ENCODE measurements around the gene GSTM3.

GSTM3 gene

GRCh38 chr1:109739738-109740614 is 862 bp downstream of the GSTM3 start:
- peaks cover 13% of the 10 kb centered on the region for H3K4me1 ChIP-seq (ENCODE audit: control insufficient read depth, insufficient read depth, low read length)
- H3K9ac ChIP-seq (ENCODE audit: low read length in 2 of 2): peak overlapping the region; percentile 68 to 86
- no peaks in the 10 kb centered on the region for H3K27me3 ChIP-seq (ENCODE audit: control insufficient read depth in 1 of 2, insufficient read depth in 2 of 2, low read length in 2 of 2)
- H3K9me3 ChIP-seq (ENCODE audit: control insufficient read depth in 2 of 2, low read length in 2 of 2): no peaks in the 10 kb centered on the region
- peaks cover 13% of the 10 kb centered on the region in 2 donors for H3K36me3 ChIP-seq (ENCODE audit: control insufficient read depth in 2 of 2, insufficient read depth in 2 of 2, low read length in 2 of 2)
- H3K4me3 ChIP-seq (ENCODE audit: low read length in 2 of 2): peak overlapping the region; percentile 84 to 96
- H3K27ac ChIP-seq (ENCODE audit: low read length): no peak overlapping the region

- no peak overlapping the region for H3K4me3 ChIP-seq (ENCODE audit: low read length in 2 of 2)
- no peaks in the 10 kb centered on the region for H3K9me3 ChIP-seq (ENCODE audit: control insufficient read depth in 2 of 2, low read length in 2 of 2)
- H3K4me1 ChIP-seq (ENCODE audit: control insufficient read depth, insufficient read depth, low read length): no peaks in the 10 kb centered on the region
- no peaks in the 10 kb centered on the region for H3K27me3 ChIP-seq (ENCODE audit: control insufficient read depth in 1 of 2, insufficient read depth in 2 of 2, low read length in 2 of 2)
- H3K9ac ChIP-seq (ENCODE audit: low read length in 2 of 2): no peak overlapping the region
- H3K27ac ChIP-seq (ENCODE audit: low read length): no peak overlapping the region
- peaks cover 13 to 19% of the 10 kb centered on the region in 2 donors for H3K36me3 ChIP-seq (ENCODE audit: control insufficient read depth in 2 of 2, insufficient read depth in 2 of 2, low read length in 2 of 2)
These were observed 7.5 kb downstream of the GSTM3 start for GRCh38 chr1:109733236-109733870.

- Histone ChIP-seq H3K4me1 (ENCODE audit: control insufficient read depth, insufficient read depth, low read length) (no peaks in the 10 kb centered on the region), H3K27ac (ENCODE audit: low read length) (no peak overlapping the region), H3K36me3 (ENCODE audit: control insufficient read depth in 2 of 2, insufficient read depth in 2 of 2, low read length in 2 of 2) (peaks cover 8 to 14% of the 10 kb centered on the region in 2 donors), H3K9ac (ENCODE audit: low read length in 2 of 2) (no peak overlapping the region), H3K27me3 (ENCODE audit: control insufficient read depth in 1 of 2, insufficient read depth in 2 of 2, low read length in 2 of 2) (no peaks in the 10 kb centered on the region), H3K9me3 (ENCODE audit: control insufficient read depth in 2 of 2, low read length in 2 of 2) (no peaks in the 10 kb centered on the region), H3K4me3 (ENCODE audit: low read length in 2 of 2) (no peak overlapping the region)
These were observed 8.4 kb downstream of the GSTM3 start for GRCh38 chr1:109732390-109732881.

- Histone ChIP-seq H3K9me3 (ENCODE audit: control insufficient read depth in 2 of 2, low read length in 2 of 2) (no peaks in the 10 kb centered on the region), H3K4me1 (ENCODE audit: control insufficient read depth, insufficient read depth, low read length) (no peaks in the 10 kb centered on the region), H3K27ac (ENCODE audit: low read length) (no peak overlapping the region), H3K4me3 (ENCODE audit: low read length in 2 of 2) (no peak overlapping the region), H3K9ac (ENCODE audit: low read length in 2 of 2) (no peak overlapping the region), H3K36me3 (ENCODE audit: control insufficient read depth in 2 of 2, insufficient read depth in 2 of 2, low read length in 2 of 2) (peaks cover 0 to 7% of the 10 kb centered on the region in 2 donors), H3K27me3 (ENCODE audit: control insufficient read depth in 1 of 2, insufficient read depth in 2 of 2, low read length in 2 of 2) (no peaks in the 10 kb centered on the region)
These were observed 10.2 kb downstream of the GSTM3 start for GRCh38 chr1:109730666-109731065.

GRCh38 chr1:109728870-109729269 is 12.0 kb downstream of the GSTM3 start:
- H3K4me3 ChIP-seq (ENCODE audit: low read length in 2 of 2): no peak overlapping the region
- H3K4me1 ChIP-seq (ENCODE audit: control insufficient read depth, insufficient read depth, low read length): no peaks in the 10 kb centered on the region
- no peaks in the 10 kb centered on the region for H3K27me3 ChIP-seq (ENCODE audit: control insufficient read depth in 1 of 2, insufficient read depth in 2 of 2, low read length in 2 of 2)
- no peak overlapping the region for H3K9ac ChIP-seq (ENCODE audit: low read length in 2 of 2)
- no peaks in the 10 kb centered on the region for H3K9me3 ChIP-seq (ENCODE audit: control insufficient read depth in 2 of 2, low read length in 2 of 2)
- no peak overlapping the region for H3K27ac ChIP-seq (ENCODE audit: low read length)
- no peaks in the 10 kb centered on the region for H3K36me3 ChIP-seq (ENCODE audit: control insufficient read depth in 2 of 2, insufficient read depth in 2 of 2, low read length in 2 of 2)

GRCh38 chr1:109726728-109727373 is 14.0 kb downstream of the GSTM3 start:
- H3K27ac ChIP-seq (ENCODE audit: low read length): no peak overlapping the region
- no peak overlapping the region for H3K9ac ChIP-seq (ENCODE audit: low read length in 2 of 2)
- H3K4me1 ChIP-seq (ENCODE audit: control insufficient read depth, insufficient read depth, low read length): no peaks in the 10 kb centered on the region
- H3K27me3 ChIP-seq (ENCODE audit: control insufficient read depth in 1 of 2, insufficient read depth in 2 of 2, low read length in 2 of 2): no peaks in the 10 kb centered on the region
- H3K9me3 ChIP-seq (ENCODE audit: control insufficient read depth in 2 of 2, low read length in 2 of 2): no peaks in the 10 kb centered on the region
- no peaks in the 10 kb centered on the region for H3K36me3 ChIP-seq (ENCODE audit: control insufficient read depth in 2 of 2, insufficient read depth in 2 of 2, low read length in 2 of 2)
- no peak overlapping the region for H3K4me3 ChIP-seq (ENCODE audit: low read length in 2 of 2)

GRCh38 chr1:109726007-109726406 is 14.8 kb downstream of the GSTM3 start:
- Histone ChIP-seq H3K27ac (ENCODE audit: low read length) (no peak overlapping the region), H3K4me1 (ENCODE audit: control insufficient read depth, insufficient read depth, low read length) (no peaks in the 10 kb centered on the region), H3K4me3 (ENCODE audit: low read length in 2 of 2) (no peak overlapping the region), H3K36me3 (ENCODE audit: control insufficient read depth in 2 of 2, insufficient read depth in 2 of 2, low read length in 2 of 2) (no peaks in the 10 kb centered on the region), H3K27me3 (ENCODE audit: control insufficient read depth in 1 of 2, insufficient read depth in 2 of 2, low read length in 2 of 2) (no peaks in the 10 kb centered on the region), H3K9ac (ENCODE audit: low read length in 2 of 2) (no peak overlapping the region), H3K9me3 (ENCODE audit: control insufficient read depth in 2 of 2, low read length in 2 of 2) (no peaks in the 10 kb centered on the region)

GRCh38 chr1:109725510-109725909 is 15.3 kb downstream of the GSTM3 start:
- H3K4me3 ChIP-seq (ENCODE audit: low read length in 2 of 2): no peak overlapping the region
- no peak overlapping the region for H3K27ac ChIP-seq (ENCODE audit: low read length)
- H3K27me3 ChIP-seq (ENCODE audit: control insufficient read depth in 1 of 2, insufficient read depth in 2 of 2, low read length in 2 of 2): no peaks in the 10 kb centered on the region
- H3K36me3 ChIP-seq (ENCODE audit: control insufficient read depth in 2 of 2, insufficient read depth in 2 of 2, low read length in 2 of 2): no peaks in the 10 kb centered on the region
- H3K4me1 ChIP-seq (ENCODE audit: control insufficient read depth, insufficient read depth, low read length): no peaks in the 10 kb centered on the region
- no peaks in the 10 kb centered on the region for H3K9me3 ChIP-seq (ENCODE audit: control insufficient read depth in 2 of 2, low read length in 2 of 2)
- no peak overlapping the region for H3K9ac ChIP-seq (ENCODE audit: low read length in 2 of 2)

- no peak overlapping the region for H3K27ac ChIP-seq (ENCODE audit: low read length)
- H3K9ac ChIP-seq (ENCODE audit: low read length in 2 of 2): no peak overlapping the region
- no peaks in the 10 kb centered on the region for H3K9me3 ChIP-seq (ENCODE audit: control insufficient read depth in 2 of 2, low read length in 2 of 2)
- no peaks in the 10 kb centered on the region for H3K36me3 ChIP-seq (ENCODE audit: control insufficient read depth in 2 of 2, insufficient read depth in 2 of 2, low read length in 2 of 2)
- H3K4me3 ChIP-seq (ENCODE audit: low read length in 2 of 2): no peak overlapping the region
- no peaks in the 10 kb centered on the region for H3K4me1 ChIP-seq (ENCODE audit: control insufficient read depth, insufficient read depth, low read length)
- no peaks in the 10 kb centered on the region for H3K27me3 ChIP-seq (ENCODE audit: control insufficient read depth in 1 of 2, insufficient read depth in 2 of 2, low read length in 2 of 2)
These were observed 15.9 kb downstream of the GSTM3 start for GRCh38 chr1:109724933-109725332.

GRCh38 chr1:109722908-109723691 is 17.7 kb downstream of the GSTM3 start:
- peak overlapping the region in 1 of 2 donors; percentile 42 for H3K9ac ChIP-seq (ENCODE audit: low read length in 2 of 2)
- no peaks in the 10 kb centered on the region for H3K36me3 ChIP-seq (ENCODE audit: control insufficient read depth in 2 of 2, insufficient read depth in 2 of 2, low read length in 2 of 2)
- no peak overlapping the region for H3K27ac ChIP-seq (ENCODE audit: low read length)
- no peaks in the 10 kb centered on the region for H3K4me1 ChIP-seq (ENCODE audit: control insufficient read depth, insufficient read depth, low read length)
- H3K4me3 ChIP-seq (ENCODE audit: low read length in 2 of 2): no peak overlapping the region
- no peaks in the 10 kb centered on the region for H3K27me3 ChIP-seq (ENCODE audit: control insufficient read depth in 1 of 2, insufficient read depth in 2 of 2, low read length in 2 of 2)
- no peaks in the 10 kb centered on the region for H3K9me3 ChIP-seq (ENCODE audit: control insufficient read depth in 2 of 2, low read length in 2 of 2)

Measured in stomach smooth muscle (tissue), 2 donors.